GM12872 (cell line): ENCODE data around the gene KRTAP4-5.
"Not testable (repeated sequence)": the region's sequence is repeated elsewhere in the genome, so short reads cannot be mapped to it uniquely, and the experiment has no call there.

Experiments
- CTCF ChIP-seq: IDR thresholded peaks from 3 replicates; pipeline ENCODE4 v1.5.1; 2011; ENCODE audit warnings: low read depth, mild to moderate bottlenecking, low read length, moderate library complexity; ENCODE audit not compliant: insufficient read depth

The KRTAP4-5 gene

GRCh38 chr17:41149652-41149985, at the start of gene KRTAP4-5:
TSS of gene KRTAP4-5 (minus strand) at chr17:41149825. CDS start at chr17:41149767, 58 bp downstream.
- TF ChIP-seq CTCF, result no peak

- TF ChIP-seq CTCF, result no peak
These were observed 46.4 kb upstream of the KRTAP4-5 start for GRCh38 chr17:41196068-41196467.

- no peak for TF ChIP-seq CTCF
These were observed 40.7 kb upstream of the KRTAP4-5 start for GRCh38 chr17:41190328-41190727.

- TF ChIP-seq CTCF, result not testable (repeated sequence)
These were observed 40.3 kb upstream of the KRTAP4-5 start, which contains the start of gene KRTAP9-1 for GRCh38 chr17:41189837-41190318. TSS of gene KRTAP9-1 (plus strand) at chr17:41189887. CDS start at chr17:41189887, 0 bp downstream.

- no peak for TF ChIP-seq CTCF
These were observed 37.2 kb upstream of the KRTAP4-5 start for GRCh38 chr17:41186872-41187271.

GRCh38 chr17:41185001-41185400, 35.4 kb upstream of the KRTAP4-5 start:
- no peak for TF ChIP-seq CTCF

GRCh38 chr17:41184480-41184961, 34.9 kb upstream of the KRTAP4-5 start, which contains the start of gene KRTAP4-1:
TSS of gene KRTAP4-1 (minus strand) at chr17:41184911. CDS start at chr17:41184854, 57 bp downstream.
- TF ChIP-seq CTCF, result no peak
